ENCODE data around the gene INAFM1. TPM values are rescaled to one million over a fixed set of nuclear protein-coding genes. Genes with fewer than 3 reads are reported as not detected.

INAFM1 gene
- 4.9 and 11.1 TPM in 2 replicates for total RNA-seq

GRCh38 chr19:47274071-47274890, at the start of gene INAFM1:
Gene INAFM1 (plus strand): TSS chr19:47274885. CDS start chr19:47274920, 35 bp downstream.

GRCh38 chr19:47230921-47231214, 43.8 kb upstream of the INAFM1 start, which contains the start of gene BBC3:
Gene BBC3 (minus strand): TSS chr19:47231199. CDS start chr19:47228431, 2,768 bp downstream.

GRCh38 chr19:47255879-47256692, 18.6 kb upstream of the INAFM1 start, which contains the start of gene CCDC9:
Gene CCDC9 (plus strand): TSS chr19:47256525. CDS start chr19:47258401, 1,876 bp downstream.

GRCh38 chr19:47309608-47310007, 34.9 kb downstream of the INAFM1 start, which contains the start of gene C5AR1:
Gene C5AR1 (plus strand): TSS chr19:47309861. CDS start chr19:47309896, 35 bp downstream.

Other genes starting within 250 kb of the INAFM1 start
- 35.9 and 74.5 TPM in 2 replicates for gene TMEM160, start 226.3 kb upstream of the INAFM1 start, total RNA-seq
- 18.0 and 20.9 TPM in 2 replicates for gene ZC3H4, start 161.1 kb upstream of the INAFM1 start, total RNA-seq
- gene SAE1, start 144.1 kb upstream of the INAFM1 start, total RNA-seq, result 74.9 and 133 TPM in 2 replicates
- gene BBC3, start 43.7 kb upstream of the INAFM1 start, total RNA-seq, result 10.8 and 23.1 TPM in 2 replicates
- 9.2 and 16.9 TPM in 2 replicates for gene CCDC9, start 18.4 kb upstream of the INAFM1 start, total RNA-seq
- gene C5AR1, start 35.0 kb downstream of the INAFM1 start, total RNA-seq, result not detected in 2 replicates
- under 0.01 TPM in 1 of 2 replicates, not detected in the other for gene C5AR2, start 57.3 kb downstream of the INAFM1 start, total RNA-seq
- 7.3 and 11.1 TPM in 2 replicates for gene DHX34, start 74.4 kb downstream of the INAFM1 start, total RNA-seq
- gene MEIS3, start 144.6 kb downstream of the INAFM1 start, total RNA-seq, result 23.1 and 35.8 TPM in 2 replicates
- 0.16 TPM in 1 of 2 replicates, not detected in the other for gene SLC8A2, start 197.0 kb downstream of the INAFM1 start, total RNA-seq
- gene KPTN, start 209.3 kb downstream of the INAFM1 start, total RNA-seq, result 4.7 and 10.5 TPM in 2 replicates
- gene NAPA, start 240.2 kb downstream of the INAFM1 start, total RNA-seq, result 93.5 and 104 TPM in 2 replicates

Measured in epithelial cell of alveolus of lung (primary cell).